Aorta (tissue), 5 donors: ENCODE results near the gene S100B. TPM values are rescaled to one million over a fixed set of nuclear protein-coding genes. Genes with fewer than 3 reads are reported as not detected.

ENCODE experiments used
- ATAC-seq: fragments of 200-7000 bp; cut with Tn5 transposase; one replicate; pipeline ENCODE4 v1.9.1; 2022; ENCODE audit warnings: moderate library complexity; ENCODE audit not compliant: low FRiP score
- DNase-seq, 2 donors: peaks; one replicate each; pipeline ENCODE4 v3.0.0-alpha.2; 2020
- H3K27ac ChIP-seq, 2 donors: one replicate each; pipeline ENCODE4 v1.5.1; 2013; ENCODE audit warnings: low read length in 2 of 2, mild to moderate bottlenecking in 2 of 2, moderate library complexity in 2 of 2, control low read depth in 1 of 2, inconsistent platforms in 1 of 2, low read depth in 1 of 2
- H3K27me3 ChIP-seq, 2 donors: one replicate each; pipeline ENCODE4 v1.6.1; 2013; ENCODE audit warnings: control low read depth in 1 of 2, low read length in 1 of 2, mild to moderate bottlenecking in 1 of 2, moderate library complexity in 1 of 2; ENCODE audit not compliant: insufficient read depth in 2 of 2, control insufficient read depth in 1 of 2
- H3K36me3 ChIP-seq, 2 donors: one replicate each; pipeline ENCODE4 v1.6.1; 2013; ENCODE audit warnings: control low read depth in 1 of 2, low read length in 1 of 2, mild to moderate bottlenecking in 1 of 2; ENCODE audit not compliant: insufficient read depth in 2 of 2, control insufficient read depth in 1 of 2
- H3K4me1 ChIP-seq, 2 donors: one replicate each; pipeline ENCODE4 v1.6.1; 2013; ENCODE audit warnings: low read length in 2 of 2, control low read depth in 1 of 2, mild to moderate bottlenecking in 1 of 2, moderate library complexity in 1 of 2; ENCODE audit not compliant: insufficient read depth in 2 of 2, control insufficient read depth in 1 of 2
- H3K4me3 ChIP-seq, 2 donors: one replicate each; pipeline ENCODE4 v1.5.1; 2013; ENCODE audit warnings: low read length in 2 of 2, control low read depth in 1 of 2, mild to moderate bottlenecking in 1 of 2
- H3K9me3 ChIP-seq: one replicate; pipeline ENCODE4 v1.6.1; 2013; ENCODE audit warnings: mild to moderate bottlenecking, low read length; ENCODE audit not compliant: control insufficient read depth
- WGBS, 2 donors: extraction: QIAGEN DNeasy Blood & Tissue Kit; methylation state at CpG; one replicate each; pipeline ENCODE4 v1.1.7; 2013; 5-methylcytosine and 5-hydroxymethylcytosine counted together
- intact Hi-C, 2 donors: fragments of 100-400 bp; cut with DNase I; formaldehyde crosslinking; loops; one replicate each; pipeline versions ENCODE4 v1.14.2 to v1.15.0; 2022
- long read RNA-seq, 2 donors: library from polyadenylated mRNA; unstranded; transcript quantifications; one replicate each; pipeline ENCODE4 v2.0.0, GENCODE V29; 2020 to 2021
- polyA plus RNA-seq, 2 donors: library from polyadenylated mRNA; stranded (reverse); fragments of 200-250 nt; gene quantifications; one replicate each; pipeline ENCODE4 v1.2.3, GENCODE V29; 2013
- total RNA-seq, 2 donors: library from RNA; stranded (reverse); fragmentation: NEBNext Ultra II Directional; extraction: Animal tissue kit (Norgen Biotek cat#: 25700); gene quantifications; one replicate each; pipeline ENCODE4 v1.2.1, GENCODE V29; 2021
- donor health status: healthy with polysubstance abuse.
- donor health status: Bipolar disorder and iron deficiency.
- donor health status: DM: no; HTN: no; CAD: no.
- donor health status: DM: no; HTN: no; CAD: no.
- donor health status: DM: yes; HTN: yes; CAD: no.

S100B gene
- total RNA-seq = 1 to 10 TPM; 6.1 to 8.7 TPM
- 1 to 10 TPM; 1.1 to 5.1 TPM for polyA plus RNA-seq
- long read RNA-seq, donor 1, partial matches to known transcripts = 1 of 3 reads
- long read RNA-seq, donor 1, other reads (novel, unspliced or antisense) = 0 of 3 reads
- long read RNA-seq, donor 2, partial matches to known transcripts = 0 of 3 reads
- long read RNA-seq, donor 2, other reads (novel, unspliced or antisense) = 0 of 3 reads

- Histone ChIP-seq H3K9me3 (peaks cover 2% of the 10 kb centered on the region), H3K36me3 (no peaks in the 10 kb centered on the region), H3K4me3 (no peak within 1 kb of the TSS), H3K27me3 (no peaks in the 10 kb centered on the region), H3K4me1 (no peaks in the 10 kb centered on the region), H3K27ac (no peak within 1 kb of the TSS)
- ATAC-seq = no peak
- DNase-seq = peak in 1 of 2 donors; percentile 51
- intact Hi-C loops = no loop called here
- WGBS, 2 donors = 60 to 66% methylated on average over 15 of the region's 15 CpGs
Observed at GRCh38 chr21:46604975-46605766, at the start of gene S100B. Gene S100B (minus strand): TSS chr21:46605082. CDS start chr21:46602415, 2,667 bp downstream.

DNA sequence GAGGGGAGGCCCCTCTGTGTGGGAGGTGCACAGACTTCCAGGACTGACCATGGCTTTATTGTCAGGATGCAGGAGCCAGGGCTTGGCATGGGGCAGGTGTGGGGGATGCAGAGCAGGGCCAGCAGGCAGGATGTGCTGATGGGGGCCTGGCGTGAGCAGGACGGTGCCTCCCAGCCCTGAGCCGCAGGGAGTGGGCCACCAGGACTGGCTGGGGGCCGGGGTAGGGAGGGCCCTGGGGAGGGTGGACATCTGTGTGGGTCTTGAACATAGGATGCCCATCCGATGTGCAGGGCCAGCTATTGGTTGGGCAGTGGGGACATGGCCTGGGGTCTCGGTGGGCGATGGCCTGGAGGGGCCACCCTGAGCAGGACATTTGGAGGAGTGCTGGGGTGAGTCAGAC lies 46.2 kb upstream of the S100B start:
- ATAC-seq (peak; percentile 11), DNase-seq (no peak)
- intact Hi-C loops = no loop called here
- Histone ChIP-seq H3K27ac (no peak overlapping the region), H3K4me1 (no peaks in the 10 kb centered on the region), H3K36me3 (peaks cover 2 to 15% of the 10 kb centered on the region in 2 donors), H3K4me3 (no peak overlapping the region), H3K9me3 (no peaks in the 10 kb centered on the region), H3K27me3 (no peaks in the 10 kb centered on the region)
- WGBS, 2 donors = 93 to 97% methylated on average over 7 of the region's 7 CpGs

GRCh38 chr21:46650476-46651098 lies 45.7 kb upstream of the S100B start:
- Histone ChIP-seq H3K27me3 (no peaks in the 10 kb centered on the region), H3K4me3 (no peak overlapping the region), H3K36me3 (peaks cover 2 to 15% of the 10 kb centered on the region in 2 donors), H3K27ac (no peak overlapping the region), H3K9me3 (no peaks in the 10 kb centered on the region), H3K4me1 (no peaks in the 10 kb centered on the region)
- ATAC-seq (no peak), DNase-seq (no peak)
- 81 to 86% methylated on average over 14 of the region's 14 CpGs for WGBS, 2 donors
- intact Hi-C loops = no loop called here

DNA sequence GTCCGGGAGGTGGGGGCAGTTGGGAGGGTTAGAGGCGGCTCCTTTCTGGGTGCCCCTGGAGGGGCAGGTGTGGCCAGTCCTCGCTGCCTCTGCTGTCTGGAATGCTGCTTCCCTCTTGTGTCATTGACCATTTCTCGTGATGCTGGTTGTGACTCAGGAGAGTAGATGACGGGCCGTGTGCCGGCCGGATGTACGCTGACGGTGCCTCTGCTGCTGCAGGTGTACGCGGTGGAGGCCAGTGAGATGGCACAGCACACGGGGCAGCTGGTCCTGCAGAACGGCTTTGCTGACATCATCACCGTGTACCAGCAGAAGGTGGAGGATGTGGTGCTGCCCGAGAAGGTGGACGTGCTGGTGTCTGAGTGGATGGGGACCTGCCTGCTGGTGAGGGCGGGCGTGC lies 44.5 kb upstream of the S100B start:
- Histone ChIP-seq H3K27me3 (no peaks in the 10 kb centered on the region), H3K4me1 (no peaks in the 10 kb centered on the region), H3K4me3 (no peak overlapping the region), H3K36me3 (peaks cover 4 to 17% of the 10 kb centered on the region in 2 donors), H3K27ac (no peak overlapping the region), H3K9me3 (no peaks in the 10 kb centered on the region)
- no peak for DNase-seq
- no peak for ATAC-seq
- 93% methylated on average over 19 of the region's 19 CpGs for WGBS, 2 donors
- intact Hi-C loops = no loop called here

DNA sequence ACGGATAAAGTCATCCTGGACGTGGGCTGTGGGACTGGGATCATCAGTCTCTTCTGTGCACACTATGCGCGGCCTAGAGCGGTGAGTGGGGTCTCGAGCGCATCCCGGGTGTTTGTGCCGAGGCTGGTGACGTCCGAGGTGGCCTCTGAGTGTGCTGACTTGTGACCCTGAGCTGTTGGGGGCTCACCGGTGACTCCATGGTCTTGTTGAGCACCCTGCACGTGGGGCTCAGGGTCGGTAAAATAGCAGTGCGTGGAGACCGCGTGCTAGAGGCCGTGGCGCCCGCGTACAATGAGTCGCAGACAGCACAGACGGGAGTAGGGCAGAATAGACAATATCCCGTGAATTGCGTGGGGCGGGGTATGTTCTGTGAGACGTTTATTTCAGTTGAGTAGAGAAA lies 43.7 kb upstream of the S100B start:
- no peak for ATAC-seq
- Histone ChIP-seq H3K4me1 (no peaks in the 10 kb centered on the region), H3K36me3 (peaks cover 6 to 19% of the 10 kb centered on the region in 2 donors), H3K27ac (no peak overlapping the region), H3K4me3 (no peak overlapping the region), H3K27me3 (no peaks in the 10 kb centered on the region), H3K9me3 (no peaks in the 10 kb centered on the region)
- no peak for DNase-seq
- 91 to 94% methylated on average over 27 of the region's 27 CpGs for WGBS, 2 donors
- intact Hi-C loops = no loop called here

DNA sequence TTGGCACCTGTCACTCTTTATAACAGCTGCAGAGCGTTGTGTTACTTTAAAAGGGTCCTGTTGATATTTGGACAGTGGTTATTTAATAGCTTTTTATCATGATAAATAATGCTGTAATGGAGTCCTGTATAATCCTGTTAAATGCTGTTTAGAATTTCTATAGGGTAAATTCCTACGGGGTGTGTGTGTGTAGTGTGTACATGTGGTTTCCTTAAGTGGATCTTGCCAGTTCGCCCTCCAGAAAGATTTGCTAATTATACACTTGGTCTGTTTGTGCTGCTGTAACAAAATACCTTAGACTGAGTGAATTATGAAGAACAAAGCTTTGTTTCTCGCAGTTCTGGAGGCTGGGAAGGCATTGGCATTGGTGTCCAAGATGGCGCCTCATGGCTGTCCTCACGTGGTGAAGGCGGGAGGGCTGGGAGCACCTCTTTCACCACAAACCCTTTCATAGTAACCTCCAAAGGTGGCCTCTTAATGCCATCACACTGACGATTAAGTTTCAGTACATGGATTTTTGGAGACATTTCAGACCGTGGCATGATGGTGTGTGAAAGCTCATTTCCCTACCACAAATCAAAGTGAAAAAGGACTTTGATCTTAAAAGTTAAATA lies 41.8 kb upstream of the S100B start:
- Histone ChIP-seq H3K27me3 (no peaks in the 10 kb centered on the region), H3K4me1 (no peaks in the 10 kb centered on the region), H3K36me3 (peaks cover 5 to 17% of the 10 kb centered on the region in 2 donors), H3K4me3 (no peak overlapping the region), H3K9me3 (no peaks in the 10 kb centered on the region), H3K27ac (no peak overlapping the region)
- ATAC-seq (no peak), DNase-seq (no peak)
- 91 to 93% methylated on average over 9 of the region's 9 CpGs for WGBS, 2 donors
- intact Hi-C loops = no loop called here

- DNase-seq (no peak), ATAC-seq (no peak)
- WGBS, 2 donors = 97 to 100% methylated on average over 5 of the region's 5 CpGs
- intact Hi-C loops = no loop called here
- Histone ChIP-seq H3K27ac (no peak overlapping the region), H3K27me3 (no peaks in the 10 kb centered on the region), H3K4me3 (no peak overlapping the region), H3K4me1 (no peaks in the 10 kb centered on the region), H3K9me3 (no peaks in the 10 kb centered on the region), H3K36me3 (peaks cover 5 to 16% of the 10 kb centered on the region in 2 donors)
Observed at GRCh38 chr21:46645840-46646239, 41.0 kb upstream of the S100B start.

- Histone ChIP-seq H3K36me3 (peaks cover 3 to 5% of the 10 kb centered on the region in 2 donors), H3K4me3 (no peak overlapping the region), H3K9me3 (no peaks in the 10 kb centered on the region), H3K27me3 (no peaks in the 10 kb centered on the region), H3K4me1 (no peaks in the 10 kb centered on the region), H3K27ac (no peak overlapping the region)
- 77 to 78% methylated on average over 12 of the region's 12 CpGs for WGBS, 2 donors
- no peak for ATAC-seq
- intact Hi-C loops = no loop called here
- DNase-seq = no peak
Observed at GRCh38 chr21:46643379-46644177, 38.7 kb upstream of the S100B start.
